PC-3 (cell line): ENCODE data around the gene CTXN1. TPM values are rescaled to one million over a fixed set of nuclear protein-coding genes. Genes with fewer than 3 reads are reported as not detected.

ENCODE experiments used
- ATAC-seq: fragments of 200-7000 bp; cut with Tn5 transposase; 2 replicates; pipeline ENCODE4 v1.9.1; 2020; ENCODE audit warnings: mild to moderate bottlenecking, moderate library complexity
- BruUV-seq: library from RNA; stranded (reverse); fragments of 400-500 nt; replicated peaks from 2 replicates; lab custom pipeline; 2021; lab: Mats Ljungman, UMichigan
- CTCF ChIA-PET: fragments of 300-600 bp; sonication (Branson Sonifier 250); formaldehyde crosslinking; loops from one replicate; lab custom pipeline; 2022; ENCODE audit warnings: antibody characterized with exemption; lab: Charles Lee
- POLR2A ChIA-PET: fragments of 300-600 bp; sonication (Branson Sonifier 250); formaldehyde crosslinking; loops from one replicate; lab custom pipeline; 2022; ENCODE audit warnings: antibody characterized with exemption; ENCODE audit not compliant: unreplicated experiment; lab: Charles Lee
- DNase-seq: peaks from one replicate; pipeline ENCODE4 v3.0.0-alpha.2; 2015
- H2AFZ ChIP-seq: fragments of 300-600 bp; sonication (generic); 2 replicates; pipeline ENCODE4 v1.6.0; 2016; ENCODE audit warnings: antibody characterized with exemption, low read length
- H3F3A ChIP-seq: fragments of 300-600 bp; sonication (generic); one replicate; pipeline ENCODE4 v1.6.0; 2017; ENCODE audit warnings: antibody characterized with exemption, low read length, control low read depth, mild to moderate bottlenecking; ENCODE audit not compliant: unreplicated experiment
- H3K27ac ChIP-seq: fragments of 300-600 bp; sonication (generic); 2 replicates; pipeline ENCODE4 v1.5.1; 2016; ENCODE audit warnings: mild to moderate bottlenecking, low read length
- H3K27me3 ChIP-seq: fragments of 300-600 bp; sonication (generic); 2 replicates; pipeline ENCODE4 v1.6.1; 2016; ENCODE audit warnings: low read length, mixed read lengths
- H3K36me3 ChIP-seq: fragments of 300-600 bp; sonication (generic); 2 replicates; pipeline ENCODE4 v1.6.1; 2016; ENCODE audit warnings: low read depth, mixed run types, low read length, mixed read lengths
- H3K4me1 ChIP-seq: fragments of 300-600 bp; sonication (generic); 2 replicates; pipeline ENCODE4 v1.5.1; 2016; ENCODE audit warnings: low read length; ENCODE audit not compliant: insufficient read depth
- H3K4me2 ChIP-seq: fragments of 300-600 bp; sonication (generic); 2 replicates; pipeline ENCODE4 v1.6.0; 2016; ENCODE audit warnings: low read length
- H3K4me3 ChIP-seq: fragments of 300-600 bp; sonication (generic); 2 replicates; pipeline ENCODE4 v1.5.1; 2016; ENCODE audit warnings: mild to moderate bottlenecking, low read length, mixed read lengths
- H3K79me2 ChIP-seq: fragments of 300-600 bp; sonication (generic); 2 replicates; pipeline ENCODE4 v1.6.1; 2017; ENCODE audit warnings: low read length, mixed read lengths
- H3K9ac ChIP-seq: fragments of 300-600 bp; sonication (generic); 2 replicates; pipeline ENCODE4 v1.6.0; 2016; ENCODE audit warnings: mild to moderate bottlenecking, low read length
- H3K9me2 ChIP-seq: fragments of 300-600 bp; sonication (generic); replicated peaks from 2 replicates; pipeline ENCODE4 v1.6.1; 2016; ENCODE audit warnings: mixed run types, low read length, mixed read lengths
- H3K9me3 ChIP-seq: fragments of 300-600 bp; sonication (generic); 2 replicates; pipeline ENCODE4 v1.6.1; 2016; ENCODE audit warnings: low read length, mixed read lengths
- H4K20me1 ChIP-seq: fragments of 300-600 bp; sonication (generic); 2 replicates; pipeline ENCODE4 v1.6.1; 2016; ENCODE audit warnings: low read length, mixed read lengths
- EZH2 ChIP-seq: fragments of 300-600 bp; sonication (generic); IDR thresholded peaks from one replicate; pipeline ENCODE4 v1.6.1; 2017; ENCODE audit warnings: antibody characterized with exemption, mild to moderate bottlenecking, low read length; ENCODE audit not compliant: unreplicated experiment
- EZH2phosphoT487 ChIP-seq: fragments of 300-600 bp; sonication (generic); IDR thresholded peaks from 2 replicates; pipeline ENCODE4 v1.6.1; 2018; ENCODE audit warnings: mild to moderate bottlenecking, antibody characterized with exemption, low read length, borderline replicate concordance
- intact Hi-C: fragments of 100-400 bp; cut with micrococcal nuclease; formaldehyde crosslinking; loops from 2 replicates; pipeline ENCODE4 v1.9.0; 2023
- total RNA-seq: library from RNA; depleted of rRNA; stranded (reverse); fragments of >200 nt; gene quantifications from 2 replicates; pipeline ENCODE4 v1.2.3, GENCODE V29; 2014
- TF ChIP-seq, protein P1 (sequence below): fragments of 300-600 bp; sonication (generic); conservative IDR thresholded peaks from 2 replicates; pipeline ENCODE4 v1.5.1; 2017; ENCODE audit warnings: antibody characterized with exemption, low read depth, mild to moderate bottlenecking, low read length

Gene CTXN1
- total RNA-seq, 1 experiment from 2014 or later = 11.4 TPM

DNA sequence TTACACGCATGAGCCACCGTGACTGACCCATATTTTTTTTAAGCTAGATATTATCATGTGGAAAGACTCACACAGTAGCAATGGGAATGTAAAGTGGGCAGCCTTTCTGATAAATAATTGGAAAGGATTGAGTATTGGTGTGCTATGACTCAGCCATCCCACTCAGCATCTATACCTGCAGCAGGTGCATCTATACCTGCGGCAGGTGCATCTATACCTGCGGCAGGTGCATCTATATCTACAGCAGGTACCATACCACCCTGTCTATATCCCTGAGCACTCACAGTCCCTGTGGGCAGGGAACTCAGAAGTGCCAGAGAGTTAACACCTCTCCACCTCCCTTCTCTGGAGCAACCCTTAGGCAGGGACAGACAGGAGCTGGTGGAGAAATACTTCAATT, 42.8 kb downstream of the CTXN1 start:
- CTCF ChIA-PET = interaction anchor here (0.6 kb wide), 1 partner anchor 498 kb away, joined by 3 read pairs; no protein-coding TSS in a partner anchor
- no peaks in the 10 kb centered on the region for H3K36me3 ChIP-seq
- intact Hi-C loops = no loop called here

DNA sequence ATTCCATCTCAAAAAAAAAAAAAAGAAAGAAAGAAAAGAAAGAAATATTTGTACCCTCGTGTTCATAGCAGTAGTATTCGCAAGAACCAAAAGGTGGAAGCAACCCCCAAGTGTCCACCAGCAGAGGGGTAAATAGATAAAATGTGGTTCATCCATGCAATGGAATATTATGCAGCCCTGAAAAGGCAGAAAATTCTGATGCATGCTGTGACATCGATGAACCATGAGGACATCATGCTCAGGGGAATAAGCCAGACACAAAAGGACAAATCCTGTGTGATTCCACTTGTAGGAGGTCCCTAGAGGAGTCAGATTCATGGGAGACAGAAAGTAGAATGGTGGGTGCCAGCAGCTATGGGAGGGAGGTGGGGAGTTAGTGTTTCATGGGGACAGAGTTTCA, 44.0 kb downstream of the CTXN1 start:
- no peaks in the 10 kb centered on the region for H3K9me3 ChIP-seq
- no peaks in the 10 kb centered on the region for H3K4me1 ChIP-seq
- DNase-seq = no peak
- H4K20me1 ChIP-seq = no peaks in the 10 kb centered on the region
- TF ChIP-seq EZH2phosphoT487 = no peak
- TF ChIP-seq, protein P1, sequence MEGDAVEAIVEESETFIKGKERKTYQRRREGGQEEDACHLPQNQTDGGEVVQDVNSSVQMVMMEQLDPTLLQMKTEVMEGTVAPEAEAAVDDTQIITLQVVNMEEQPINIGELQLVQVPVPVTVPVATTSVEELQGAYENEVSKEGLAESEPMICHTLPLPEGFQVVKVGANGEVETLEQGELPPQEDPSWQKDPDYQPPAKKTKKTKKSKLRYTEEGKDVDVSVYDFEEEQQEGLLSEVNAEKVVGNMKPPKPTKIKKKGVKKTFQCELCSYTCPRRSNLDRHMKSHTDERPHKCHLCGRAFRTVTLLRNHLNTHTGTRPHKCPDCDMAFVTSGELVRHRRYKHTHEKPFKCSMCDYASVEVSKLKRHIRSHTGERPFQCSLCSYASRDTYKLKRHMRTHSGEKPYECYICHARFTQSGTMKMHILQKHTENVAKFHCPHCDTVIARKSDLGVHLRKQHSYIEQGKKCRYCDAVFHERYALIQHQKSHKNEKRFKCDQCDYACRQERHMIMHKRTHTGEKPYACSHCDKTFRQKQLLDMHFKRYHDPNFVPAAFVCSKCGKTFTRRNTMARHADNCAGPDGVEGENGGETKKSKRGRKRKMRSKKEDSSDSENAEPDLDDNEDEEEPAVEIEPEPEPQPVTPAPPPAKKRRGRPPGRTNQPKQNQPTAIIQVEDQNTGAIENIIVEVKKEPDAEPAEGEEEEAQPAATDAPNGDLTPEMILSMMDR = no peak
- TF ChIP-seq EZH2 = no peak
- H2AFZ ChIP-seq = no peak overlapping the region
- no peaks in the 10 kb centered on the region for H3K9me2 ChIP-seq
- no peaks in the 10 kb centered on the region for H3K79me2 ChIP-seq
- no peak overlapping the region for H3K4me2 ChIP-seq
- CTCF ChIA-PET = no interaction called here
- no peaks in the 10 kb centered on the region for H3K36me3 ChIP-seq
- no peak overlapping the region for H3K4me3 ChIP-seq
- POLR2A ChIA-PET = no interaction called here
- no peaks in the 10 kb centered on the region for H3F3A ChIP-seq
- BruUV-seq = no TSS peak
- no peak for ATAC-seq
- H3K27me3 ChIP-seq = no peaks in the 10 kb centered on the region
- no peak overlapping the region for H3K27ac ChIP-seq
- intact Hi-C loops = no loop called here
- H3K9ac ChIP-seq = no peak overlapping the region

More for the DNA sequence above, 42.8 kb downstream of the CTXN1 start:
- POLR2A ChIA-PET = interaction anchor here (0.6 kb wide), 1 partner anchor 25 kb away, joined by 3 read pairs; no protein-coding TSS in a partner anchor
- Histone ChIP-seq H3K9me3 (no peaks in the 10 kb centered on the region), H3K9me2 (no peaks in the 10 kb centered on the region), H4K20me1 (no peaks in the 10 kb centered on the region), H3K4me2 (no peak overlapping the region), H3K27me3 (no peaks in the 10 kb centered on the region), H3K9ac (no peak overlapping the region), H3K27ac (no peak overlapping the region), H3K79me2 (no peaks in the 10 kb centered on the region), H3K4me3 (no peak overlapping the region), H3K4me1 (peaks cover 2% of the 10 kb centered on the region; the same call in 1 of the 2 replicates), H2AFZ (no peak overlapping the region), H3F3A (no peaks in the 10 kb centered on the region)
- no peak for TF ChIP-seq EZH2
- no peak for ATAC-seq
- no peak for DNase-seq
- BruUV-seq = no TSS peak

DNA sequence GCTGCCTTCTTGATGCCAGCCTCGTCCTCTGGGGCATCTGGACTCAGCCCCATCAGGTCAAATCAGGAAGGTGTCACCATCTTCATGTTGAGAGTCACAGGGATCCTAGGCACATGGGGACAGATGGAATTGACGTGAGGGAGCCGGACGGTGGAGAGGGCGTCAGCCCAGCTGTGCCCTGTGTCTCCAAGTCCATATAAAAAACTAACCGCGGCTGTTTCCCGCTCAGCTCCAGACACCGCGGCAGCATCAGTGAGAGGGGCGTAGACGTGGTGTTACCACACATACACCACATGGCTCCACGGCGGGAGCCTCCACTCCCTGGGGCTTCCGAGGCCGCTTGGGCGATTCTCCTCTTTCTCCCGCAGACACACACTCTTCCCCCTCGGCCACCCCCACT, 46.1 kb downstream of the CTXN1 start:
- no peaks in the 10 kb centered on the region for H3K79me2 ChIP-seq
- no peaks in the 10 kb centered on the region for H4K20me1 ChIP-seq
- no peaks in the 10 kb centered on the region for H3K4me1 ChIP-seq
- BruUV-seq = no TSS peak
- no peaks in the 10 kb centered on the region for H3K36me3 ChIP-seq
- intact Hi-C loops = no loop called here
- H3K9ac ChIP-seq = no peak overlapping the region
- no peak overlapping the region for H3K4me2 ChIP-seq
- no peak for TF ChIP-seq EZH2
- TF ChIP-seq, protein P1 = no peak
- no peak for TF ChIP-seq EZH2phosphoT487
- H2AFZ ChIP-seq = no peak overlapping the region
- no peak overlapping the region for H3K4me3 ChIP-seq
- H3K27me3 ChIP-seq = no peaks in the 10 kb centered on the region
- H3K27ac ChIP-seq = no peak overlapping the region
- ChIA-PET POLR2A (no interaction called here), CTCF (no interaction called here)
- DNase-seq = no peak
- ATAC-seq = no peak
- no peaks in the 10 kb centered on the region for H3K9me3 ChIP-seq
- no peaks in the 10 kb centered on the region for H3F3A ChIP-seq
- H3K9me2 ChIP-seq = no peaks in the 10 kb centered on the region
